ENCODE data around the gene MGST3.

MGST3 gene

GRCh38 chr1:165695031-165695430 lies 64.0 kb downstream of the MGST3 start:
- H3K4me3 ChIP-seq (ENCODE audit: low read depth in 1 of 2, low read length in 2 of 2), result no peak overlapping the region
- peak overlapping the region; percentile 1; the same call in 1 of the 2 replicates for H3K4me2 ChIP-seq (ENCODE audit: insufficient read depth, low read length)
- no peak overlapping the region for H3K27ac ChIP-seq (ENCODE audit: low read length)
- peaks cover 19% of the 10 kb centered on the region for H3K36me3 ChIP-seq (ENCODE audit: insufficient read depth, low read length)
- no peaks in the 10 kb centered on the region; the same call in 1 of the 2 replicates for H4K20me1 ChIP-seq (ENCODE audit: insufficient read depth, low read length)
- DNase-seq, result no peak
- no peaks in the 10 kb centered on the region for H3K9me3 ChIP-seq (ENCODE audit: insufficient read depth, low read length, severe bottlenecking)
- no peak for ATAC-seq (ENCODE audit: insufficient read depth, low read depth)
- H3K79me2 ChIP-seq (ENCODE audit: insufficient read depth, low read length), result peaks cover 70% of the 10 kb centered on the region
- H3K9ac ChIP-seq (ENCODE audit: low read depth, low read length), result no peak overlapping the region
- H3K27me3 ChIP-seq (ENCODE audit: insufficient read depth, low read length, poor library complexity), result no peaks in the 10 kb centered on the region
- H2AFZ ChIP-seq (ENCODE audit: low read depth, low read length), result no peak overlapping the region
- peaks cover 35% of the 10 kb centered on the region for H3K4me1 ChIP-seq (ENCODE audit: insufficient read depth, low read length)
- no peak for TF ChIP-seq EZH2 (IDR thresholded peaks at IDR 0.05; ENCODE audit: borderline replicate concordance, low read depth, low read length, severe bottlenecking)
- TF ChIP-seq CTCF (IDR thresholded peaks at IDR 0.05; ENCODE audit: borderline replicate concordance, extremely low read depth, low read length, poor library complexity, severe bottlenecking), result no peak

GRCh38 chr1:165696625-165697100 lies 65.6 kb downstream of the MGST3 start:
- no peaks in the 10 kb centered on the region for H3K27me3 ChIP-seq (ENCODE audit: insufficient read depth, low read length, poor library complexity)
- no peaks in the 10 kb centered on the region for H3K9me3 ChIP-seq (ENCODE audit: insufficient read depth, low read length, severe bottlenecking)
- peaks cover 35% of the 10 kb centered on the region for H3K4me1 ChIP-seq (ENCODE audit: insufficient read depth, low read length)
- peak overlapping the region; percentile 90 for H3K9ac ChIP-seq (ENCODE audit: low read depth, low read length)
- peaks cover 54% of the 10 kb centered on the region for H3K79me2 ChIP-seq (ENCODE audit: insufficient read depth, low read length)
- no peak overlapping the region for H2AFZ ChIP-seq (ENCODE audit: low read depth, low read length)
- H3K4me3 ChIP-seq (ENCODE audit: low read depth in 1 of 2, low read length in 2 of 2), result peak overlapping the region; percentile 83 to 99; a peak in 3 of 4 replicates
- DNase-seq (no peak), ATAC-seq (ENCODE audit: insufficient read depth, low read depth) (no peak)
- H3K4me2 ChIP-seq (ENCODE audit: insufficient read depth, low read length), result peak overlapping the region; percentile 97
- H3K27ac ChIP-seq (ENCODE audit: low read length), result peak overlapping the region; percentile 40
- peaks cover 6% of the 10 kb centered on the region; the same call in 1 of the 2 replicates for H3K36me3 ChIP-seq (ENCODE audit: insufficient read depth, low read length)
- H4K20me1 ChIP-seq (ENCODE audit: insufficient read depth, low read length), result no peaks in the 10 kb centered on the region
- no peak for TF ChIP-seq CTCF (IDR thresholded peaks at IDR 0.05; ENCODE audit: borderline replicate concordance, extremely low read depth, low read length, poor library complexity, severe bottlenecking)
- no peak for TF ChIP-seq EZH2 (IDR thresholded peaks at IDR 0.05; ENCODE audit: borderline replicate concordance, low read depth, low read length, severe bottlenecking)

GRCh38 chr1:165697491-165697880 lies 66.5 kb downstream of the MGST3 start:
- H4K20me1 ChIP-seq (ENCODE audit: insufficient read depth, low read length), result no peaks in the 10 kb centered on the region
- H3K36me3 ChIP-seq (ENCODE audit: insufficient read depth, low read length), result peaks cover 6% of the 10 kb centered on the region; the same call in 1 of the 2 replicates
- H3K4me1 ChIP-seq (ENCODE audit: insufficient read depth, low read length), result peaks cover 35% of the 10 kb centered on the region
- peak overlapping the region; percentile 99 for H3K27ac ChIP-seq (ENCODE audit: low read length)
- no peaks in the 10 kb centered on the region for H3K27me3 ChIP-seq (ENCODE audit: insufficient read depth, low read length, poor library complexity)
- H3K9me3 ChIP-seq (ENCODE audit: insufficient read depth, low read length, severe bottlenecking), result no peaks in the 10 kb centered on the region
- H3K9ac ChIP-seq (ENCODE audit: low read depth, low read length), result peak overlapping the region; percentile 90
- peak overlapping the region; percentile 83 to 99 for H3K4me3 ChIP-seq (ENCODE audit: low read depth in 1 of 2, low read length in 2 of 2)
- peak overlapping the region; percentile 98 for H2AFZ ChIP-seq (ENCODE audit: low read depth, low read length)
- DNase-seq (no peak), ATAC-seq (ENCODE audit: insufficient read depth, low read depth) (no peak)
- H3K79me2 ChIP-seq (ENCODE audit: insufficient read depth, low read length), result peaks cover 49% of the 10 kb centered on the region
- TF ChIP-seq CTCF (IDR thresholded peaks at IDR 0.05; ENCODE audit: borderline replicate concordance, extremely low read depth, low read length, poor library complexity, severe bottlenecking) (no peak), EZH2 (IDR thresholded peaks at IDR 0.05; ENCODE audit: borderline replicate concordance, low read depth, low read length, severe bottlenecking) (no peak)
- peak overlapping the region; percentile 97 for H3K4me2 ChIP-seq (ENCODE audit: insufficient read depth, low read length)

Data from DND-41 (cell line).